T-cell (primary cell): ENCODE measurements around the gene OR5AC2. TPM values are rescaled to one million over a fixed set of nuclear protein-coding genes. Genes with fewer than 3 reads are reported as not detected.

Experiments
- ATAC-seq, 4 experiments: fragments of 200-7000 bp in 3 of 4; fragments of 150-1000 bp in 1 of 4; cut with Tn5 transposase; replicated peaks in 1 of 4; 1 replicate in 3 of 4; 2 replicates in 1 of 4; pipeline ENCODE4 v1.10.0; 2021; ENCODE audit warnings: moderate library complexity in 3 of 4, mild to moderate bottlenecking in 2 of 4, moderate number of reproducible peaks in 1 of 4
- CTCF ChIA-PET, 2 donors: fragments of 300-600 bp; sonication (Branson Sonifier 250); formaldehyde crosslinking; loops; one replicate each; lab custom pipeline; 2022; ENCODE audit warnings: antibody characterized with exemption in 2 of 2; lab: Charles Lee
- POLR2A ChIA-PET, 2 donors: fragments of 300-600 bp; sonication (Branson Sonifier 250); formaldehyde crosslinking; loops; one replicate each; lab custom pipeline; 2022; ENCODE audit warnings: antibody characterized with exemption in 2 of 2; lab: Charles Lee
- DNase-seq, 35 experiments: peaks; one replicate each; pipeline versions ENCODE4 v3.0.0 to v3.0.0-alpha.2; 2013 to 2023
- H3K27ac ChIP-seq: one replicate; pipeline ENCODE4 v1.5.1; 2013; ENCODE audit warnings: low read length
- H3K27me3 ChIP-seq, 2 experiments: replicated peaks in 1 of 2; 1 replicate in 1 of 2; 2 replicates in 1 of 2; pipeline versions ENCODE4 v1.6.1 to v1.7.0; 2013; ENCODE audit warnings: low read length in 1 of 2, mixed read lengths in 1 of 2; ENCODE audit not compliant: control insufficient read depth in 2 of 2, insufficient read depth in 2 of 2; ENCODE audit errors: extremely low read depth in 1 of 2
- H3K36me3 ChIP-seq, 2 donors: 1 replicate in 1 of 2; 2 replicates in 1 of 2; pipeline versions ENCODE4 v1.6.1 to v1.7.0; 2013; ENCODE audit warnings: low read length in 1 of 2; ENCODE audit not compliant: control insufficient read depth in 2 of 2, insufficient read depth in 1 of 2; ENCODE audit errors: extremely low read depth in 1 of 2
- H3K4me1 ChIP-seq, 2 experiments: 1 replicate in 1 of 2; 2 replicates in 1 of 2; pipeline versions ENCODE4 v1.6.1 to v1.7.0; 2013; ENCODE audit warnings: low read length in 2 of 2, mixed read lengths in 1 of 2; ENCODE audit not compliant: insufficient read depth in 2 of 2, control insufficient read depth in 1 of 2; ENCODE audit errors: extremely low read depth in 1 of 2
- H3K4me3 ChIP-seq, 2 donors: 1 replicate in 1 of 2; 2 replicates in 1 of 2; pipeline versions ENCODE4 v1.5.1 to v1.7.0; 2013; ENCODE audit warnings: mild to moderate bottlenecking in 2 of 2, low read length in 1 of 2, moderate library complexity in 1 of 2; ENCODE audit not compliant: control insufficient read depth in 1 of 2; ENCODE audit errors: extremely low read depth in 1 of 2
- H3K9me3 ChIP-seq: 2 replicates; pipeline ENCODE4 v1.7.0; 2013
- H3K27ac Mint-ChIP-seq, 2 donors: one replicate each; pipeline ENCODE4 v1.8.0; 2020 to 2021; ENCODE audit warnings: mild to moderate bottlenecking in 2 of 2, mixed read lengths in 2 of 2
- H3K27me3 Mint-ChIP-seq, 2 donors: one replicate each; pipeline ENCODE4 v1.8.0; 2021 to 2022; ENCODE audit warnings: mixed read lengths in 2 of 2
- H3K36me3 Mint-ChIP-seq: one replicate; pipeline ENCODE4 v1.8.0; 2021; ENCODE audit warnings: mixed read lengths
- H3K4me1 Mint-ChIP-seq, 3 donors: one replicate each; pipeline ENCODE4 v1.8.0; 2020 to 2022; ENCODE audit warnings: mixed read lengths in 3 of 3, mild to moderate bottlenecking in 1 of 3
- H3K4me3 Mint-ChIP-seq, 3 donors: one replicate each; pipeline ENCODE4 v1.8.0; 2020 to 2022; ENCODE audit warnings: mild to moderate bottlenecking in 3 of 3, mixed read lengths in 3 of 3, moderate library complexity in 3 of 3
- H3K9me3 Mint-ChIP-seq, 3 donors: one replicate each; pipeline ENCODE4 v1.8.0; 2020 to 2022; ENCODE audit warnings: mixed read lengths in 3 of 3
- WGBS: methylation state at CpG from one replicate; pipeline ENCODE4 v1.1.5; 2013; ENCODE audit warnings: missing lambda C conversion rate; ENCODE audit not compliant: insufficient coverage; 5-methylcytosine and 5-hydroxymethylcytosine counted together
- total RNA-seq, 35 experiments: library from RNA in 6 of 35; stranded (reverse) in 6 of 35; fragments of 120-200 nt in 1 of 35; gene quantifications; one replicate each; pipeline versions ENCODE4 v1.2.1 to v1.2.4 and lab custom pipeline; 2013 to 2026

Gene OR5AC2
- not detected for total RNA-seq
- not detected for total RNA-seq (2013)
- 0 reads per million in 29 experiments for total RNA-seq (lab: John Stamatoyannopoulos, UW)

- CTCF ChIA-PET: no interaction called here
- ATAC-seq (no peak), DNase-seq (no peak)
- no peaks in the 10 kb centered on the region for H3K36me3 ChIP-seq
- H3K27me3 Mint-ChIP-seq: peaks cover 0 to 7% of the 10 kb centered on the region in 2 donors
- POLR2A ChIA-PET: no interaction called here
- no peaks in the 10 kb centered on the region for H3K36me3 Mint-ChIP-seq
- no peaks in the 10 kb centered on the region for H3K9me3 ChIP-seq
- H3K27ac ChIP-seq: no peak within 1 kb of the TSS
- H3K4me3 ChIP-seq: no peak within 1 kb of the TSS
- 50% methylated on average over 3 of the region's 4 CpGs for WGBS
- H3K4me1 ChIP-seq: no peaks in the 10 kb centered on the region
- H3K9me3 Mint-ChIP-seq: no peaks in the 10 kb centered on the region
- H3K4me1 Mint-ChIP-seq: no peaks in the 10 kb centered on the region
- no peak within 1 kb of the TSS for H3K27ac Mint-ChIP-seq
- no peak within 1 kb of the TSS for H3K4me3 Mint-ChIP-seq
- H3K27me3 ChIP-seq: no peaks in the 10 kb centered on the region
These were observed at the start of gene OR5AC2 for GRCh38 chr3:98086873-98087272. OR5AC2 (plus strand) TSS chr3:98087173; CDS start chr3:98087173, 0 bp downstream.

- Histone ChIP-seq H3K4me3 (no peak overlapping the region), H3K9me3 (no peaks in the 10 kb centered on the region), H3K27me3 (no peaks in the 10 kb centered on the region), H3K4me1 (no peaks in the 10 kb centered on the region), H3K27ac (no peak overlapping the region), H3K36me3 (no peaks in the 10 kb centered on the region)
- no peak overlapping the region for H3K4me3 Mint-ChIP-seq
- ChIA-PET POLR2A (interaction anchor here (0.6 to 0.7 kb wide), 4 partner anchors 8 to 225 kb away, joined by 3 read pairs; no protein-coding TSS in a partner anchor), CTCF (interaction anchor here (0.6 to 2.3 kb wide), 21 partner anchors 11 to 1998 kb away, joined by 3 to 9 read pairs (median 3); partner anchors contain the start of gene ARL6 (in 1 of the 2))
- ATAC-seq (no peak), DNase-seq (no peak)
- peaks cover 0 to 10% (median 3%) of the 10 kb centered on the region in 3 donors for H3K9me3 Mint-ChIP-seq
- WGBS: no CpG with 5 or more reads among the region's 3 CpGs
- peaks cover 0 to 7% (median 2%) of the 10 kb centered on the region in 3 donors for H3K4me1 Mint-ChIP-seq
- peaks cover 12 to 13% of the 10 kb centered on the region in 2 donors for H3K27me3 Mint-ChIP-seq
- no peaks in the 10 kb centered on the region for H3K36me3 Mint-ChIP-seq
- no peak overlapping the region for H3K27ac Mint-ChIP-seq
These were observed 48.7 kb upstream of the OR5AC2 start for GRCh38 chr3:98038286-98038685.

GRCh38 chr3:98038876-98039275, 48.1 kb upstream of the OR5AC2 start:
- Mint-ChIP-seq H3K4me1 (peaks cover 0 to 7% (median 2%) of the 10 kb centered on the region in 3 donors), H3K9me3 (peaks cover 0 to 10% (median 3%) of the 10 kb centered on the region in 3 donors), H3K36me3 (no peaks in the 10 kb centered on the region), H3K27me3 (peaks cover 15% of the 10 kb centered on the region in 2 donors), H3K27ac (peak overlapping the region in 1 of 2 donors; percentile 79), H3K4me3 (peak overlapping the region in 1 of 3 donors; percentile 69)
- Histone ChIP-seq H3K27ac (peak overlapping the region; percentile 78), H3K27me3 (no peaks in the 10 kb centered on the region), H3K36me3 (no peaks in the 10 kb centered on the region), H3K4me3 (no peak overlapping the region), H3K4me1 (no peaks in the 10 kb centered on the region), H3K9me3 (no peaks in the 10 kb centered on the region)
- ATAC-seq: peak in 1 of 4 experiments; percentile 15
- CTCF ChIA-PET: interaction anchor here (0.6 to 2.3 kb wide), 20 partner anchors 8 to 565 kb away, joined by 3 to 12 read pairs (median 4); partner anchors contain the start of genes ARL6 (in 1 of the 2) and CLDND1 (in 1 of the 2)
- WGBS: no CpG with 5 or more reads among the region's 3 CpGs
- POLR2A ChIA-PET: interaction anchor here in 1 of 2 donors (0.7 kb wide), 1 partner anchor 46 kb away, joined by 3 read pairs; no protein-coding TSS in a partner anchor
- peak in 1 of 35 experiments; percentile 12 for DNase-seq

GRCh38 chr3:98039322-98040024, 47.5 kb upstream of the OR5AC2 start:
- H3K27ac Mint-ChIP-seq: peak overlapping the region; percentile 40 to 79
- H3K27me3 Mint-ChIP-seq: peaks cover 13 to 15% of the 10 kb centered on the region in 2 donors
- peaks cover 0 to 10% (median 3%) of the 10 kb centered on the region in 3 donors for H3K9me3 Mint-ChIP-seq
- H3K36me3 ChIP-seq: no peaks in the 10 kb centered on the region
- DNase-seq (peak; percentile 44 to 89 (median 69)), ATAC-seq (peak; percentile 93 to 98 (median 97))
- peak overlapping the region; percentile 38 to 54 for H3K4me3 ChIP-seq
- POLR2A ChIA-PET: no interaction called here
- H3K4me1 Mint-ChIP-seq: peaks cover 0 to 7% (median 2%) of the 10 kb centered on the region in 3 donors
- WGBS: 0% methylated on average over 5 of the region's 13 CpGs
- H3K4me3 Mint-ChIP-seq: peak overlapping the region; percentile 61 to 81 (median 69)
- H3K27me3 ChIP-seq: no peaks in the 10 kb centered on the region
- CTCF ChIA-PET: interaction anchor here (0.6 to 2.3 kb wide), 23 partner anchors 9 to 778 kb away, joined by 3 to 12 read pairs (median 5); partner anchors contain the start of genes CLDND1 (in 1 of the 2) and CRYBG3 (in 1 of the 2)
- H3K27ac ChIP-seq: peak overlapping the region; percentile 78
- no peaks in the 10 kb centered on the region for H3K36me3 Mint-ChIP-seq
- H3K4me1 ChIP-seq: no peaks in the 10 kb centered on the region
- no peaks in the 10 kb centered on the region for H3K9me3 ChIP-seq

GRCh38 chr3:98041350-98041749, 45.6 kb upstream of the OR5AC2 start:
- peaks cover 0 to 10% (median 3%) of the 10 kb centered on the region in 3 donors for H3K9me3 Mint-ChIP-seq
- no peak overlapping the region for H3K27ac ChIP-seq
- no peaks in the 10 kb centered on the region for H3K9me3 ChIP-seq
- H3K4me3 ChIP-seq: no peak overlapping the region
- DNase-seq (no peak), ATAC-seq (no peak)
- no peaks in the 10 kb centered on the region for H3K4me1 ChIP-seq
- WGBS: no CpG with 5 or more reads among the region's 1 CpG
- H3K36me3 ChIP-seq: no peaks in the 10 kb centered on the region
- peaks cover 13 to 17% of the 10 kb centered on the region in 2 donors for H3K27me3 Mint-ChIP-seq
- no peaks in the 10 kb centered on the region for H3K36me3 Mint-ChIP-seq
- no peaks in the 10 kb centered on the region for H3K27me3 ChIP-seq
- H3K27ac Mint-ChIP-seq: no peak overlapping the region
- no peak overlapping the region for H3K4me3 Mint-ChIP-seq
- POLR2A ChIA-PET: no interaction called here
- H3K4me1 Mint-ChIP-seq: peaks cover 0 to 7% (median 2%) of the 10 kb centered on the region in 3 donors
- CTCF ChIA-PET: interaction anchor here (0.6 to 2.3 kb wide), 8 partner anchors 289 to 776 kb away, joined by 3 to 10 read pairs (median 3); no protein-coding TSS in a partner anchor

GRCh38 chr3:98048586-98048985, 38.4 kb upstream of the OR5AC2 start:
- no CpG with 5 or more reads among the region's 1 CpG for WGBS
- Histone ChIP-seq H3K4me3 (no peak overlapping the region), H3K9me3 (no peaks in the 10 kb centered on the region), H3K36me3 (no peaks in the 10 kb centered on the region), H3K4me1 (no peaks in the 10 kb centered on the region), H3K27me3 (no peaks in the 10 kb centered on the region), H3K27ac (no peak overlapping the region)
- peaks cover 10 to 12% of the 10 kb centered on the region in 2 donors for H3K27me3 Mint-ChIP-seq
- CTCF ChIA-PET: interaction anchor here (0.6 to 1.5 kb wide), 3 partner anchors 9 to 1664 kb away, joined by 4 to 6 read pairs (median 5); no protein-coding TSS in a partner anchor
- no peaks in the 10 kb centered on the region for H3K4me1 Mint-ChIP-seq
- no peak for ATAC-seq
- no peak for DNase-seq
- POLR2A ChIA-PET: no interaction called here
- no peaks in the 10 kb centered on the region for H3K9me3 Mint-ChIP-seq
- no peaks in the 10 kb centered on the region for H3K36me3 Mint-ChIP-seq
- H3K27ac Mint-ChIP-seq: no peak overlapping the region
- no peak overlapping the region for H3K4me3 Mint-ChIP-seq
